Vagina (tissue), 2 donors: ENCODE results near the gene XPO5.

Source experiments
- CTCF ChIP-seq, 3 experiments: fragments of 450-650 bp in 2 of 3; fragments of 200-600 bp in 1 of 3; sonication (generic) in 1 of 3; IDR thresholded peaks; one replicate each; pipeline ENCODE4 v1.5.1; 2017 to 2019; ENCODE audit warnings: antibody characterized with exemption in 3 of 3, mild to moderate bottlenecking in 2 of 3, moderate library complexity in 2 of 3
- POLR2A ChIP-seq, 2 donors: fragments of 450-650 bp; IDR thresholded peaks; one replicate each; pipeline ENCODE4 v1.6.1; 2017; ENCODE audit warnings: antibody characterized with exemption in 2 of 2, mild to moderate bottlenecking in 2 of 2, moderate library complexity in 2 of 2
- POLR2AphosphoS5 ChIP-seq, 2 donors: sonication (generic); formaldehyde crosslinking; IDR thresholded peaks; one replicate each; pipeline ENCODE4 v1.9.0; 2017; ENCODE audit warnings: antibody characterized with exemption in 2 of 2, mild to moderate bottlenecking in 2 of 2, low read depth in 1 of 2; ENCODE audit not compliant: insufficient read depth in 1 of 2

GRCh38 chr6:43503443-43503842 is 72.4 kb downstream of the XPO5 start:
- TF ChIP-seq POLR2A (IDR thresholded peaks at IDR 0.05) (no peak), CTCF (IDR thresholded peaks at IDR 0.05) (no peak), POLR2AphosphoS5 (IDR thresholded peaks at IDR 0.05; ENCODE audit: insufficient read depth in 1 of 2, low read depth in 1 of 2) (no peak)
